Mesenchymal stem cell (in vitro differentiated cells and primary cell): ENCODE results near the gene ALG14.

ENCODE experiments used
- DNase-seq: peaks from one replicate; pipeline ENCODE4 v3.0.0-alpha.2; 2013
- H2AFZ ChIP-seq: one replicate; pipeline ENCODE4 v1.6.1; 2013; ENCODE audit warnings: low read depth, mild to moderate bottlenecking, control low read depth, inconsistent platforms, low read length, moderate library complexity
- H2AK5ac ChIP-seq: 2 replicates; pipeline ENCODE4 v1.6.1; 2013; ENCODE audit warnings: low read length, moderate library complexity, mild to moderate bottlenecking, inconsistent platforms; ENCODE audit not compliant: severe bottlenecking
- H2BK120ac ChIP-seq: one replicate; pipeline ENCODE4 v1.6.1; 2013; ENCODE audit warnings: low read depth, mild to moderate bottlenecking, inconsistent platforms, low read length, moderate library complexity
- H2BK12ac ChIP-seq, 2 experiments: one replicate each; pipeline ENCODE4 v1.6.1; 2013; ENCODE audit warnings: inconsistent platforms in 2 of 2, low read length in 2 of 2, mild to moderate bottlenecking in 2 of 2, moderate library complexity in 2 of 2, control low read depth in 1 of 2
- H2BK15ac ChIP-seq: one replicate; pipeline ENCODE4 v1.6.1; 2013; ENCODE audit warnings: mild to moderate bottlenecking, low read depth, inconsistent platforms; ENCODE audit not compliant: poor library complexity, severe bottlenecking
- H2BK5ac ChIP-seq: 2 replicates; pipeline ENCODE4 v1.6.1; 2013; ENCODE audit warnings: low read depth, mild to moderate bottlenecking, low read length, control low read depth, inconsistent platforms; ENCODE audit not compliant: poor library complexity, severe bottlenecking
- H3K14ac ChIP-seq, 2 experiments: one replicate each; pipeline ENCODE4 v1.6.1; 2013; ENCODE audit warnings: inconsistent platforms in 2 of 2, low read length in 2 of 2, control low read depth in 1 of 2, mild to moderate bottlenecking in 1 of 2, moderate library complexity in 1 of 2
- H3K18ac ChIP-seq, 2 experiments: one replicate each; pipeline ENCODE4 v1.6.1; 2013; ENCODE audit warnings: inconsistent platforms in 2 of 2, low read length in 2 of 2, control low read depth in 1 of 2, low read depth in 1 of 2, mild to moderate bottlenecking in 1 of 2
- H3K23ac ChIP-seq, 2 experiments: one replicate each; pipeline ENCODE4 v1.6.1; 2013; ENCODE audit warnings: inconsistent platforms in 2 of 2, low read length in 2 of 2, mild to moderate bottlenecking in 2 of 2, moderate library complexity in 2 of 2, control low read depth in 1 of 2
- H3K27ac ChIP-seq: 2 replicates; pipeline ENCODE4 v1.5.1; 2013; ENCODE audit warnings: mild to moderate bottlenecking, moderate library complexity, low read length, control low read depth, inconsistent platforms; ENCODE audit not compliant: poor library complexity, severe bottlenecking
- H3K27me3 ChIP-seq, 2 experiments: 2 replicates each; pipeline versions ENCODE4 v1.6.1 to v1.7.0; 2013; ENCODE audit warnings: low read length in 2 of 2, mild to moderate bottlenecking in 2 of 2, moderate library complexity in 2 of 2, control low read depth in 1 of 2, inconsistent platforms in 1 of 2; ENCODE audit not compliant: control insufficient read depth in 1 of 2, insufficient read depth in 1 of 2
- H3K36me3 ChIP-seq, 2 experiments: 2 replicates each; pipeline versions ENCODE4 v1.6.1 to v1.7.0; 2013; ENCODE audit warnings: low read length in 2 of 2, control low read depth in 1 of 2, inconsistent platforms in 1 of 2, low read depth in 1 of 2, mild to moderate bottlenecking in 1 of 2; ENCODE audit not compliant: insufficient read depth in 2 of 2, control insufficient read depth in 1 of 2
- H3K4ac ChIP-seq, 2 experiments: one replicate each; pipeline ENCODE4 v1.6.1; 2013; ENCODE audit warnings: inconsistent platforms in 2 of 2, low read length in 2 of 2, mild to moderate bottlenecking in 2 of 2, moderate library complexity in 2 of 2, control low read depth in 1 of 2, low read depth in 1 of 2
- H3K4me1 ChIP-seq: 2 replicates; pipeline ENCODE4 v1.6.1; 2013; ENCODE audit warnings: low read depth, low read length, control low read depth; ENCODE audit not compliant: control insufficient read depth, insufficient read depth
- H3K4me2 ChIP-seq: 2 replicates; pipeline ENCODE4 v1.6.1; 2013; ENCODE audit warnings: low read length, mild to moderate bottlenecking, inconsistent platforms; ENCODE audit not compliant: poor library complexity, severe bottlenecking
- H3K4me3 ChIP-seq, 2 experiments: 2 replicates each; pipeline versions ENCODE4 v1.5.1 to v1.7.0; 2013; ENCODE audit warnings: low read length in 2 of 2, mild to moderate bottlenecking in 2 of 2, control low read depth in 1 of 2, low read depth in 1 of 2; ENCODE audit not compliant: insufficient read depth in 1 of 2
- H3K79me1 ChIP-seq: replicated peaks from 2 replicates; pipeline ENCODE4 v1.6.1; 2013; ENCODE audit warnings: mild to moderate bottlenecking, control low read depth, low read length, inconsistent platforms; ENCODE audit not compliant: poor library complexity, severe bottlenecking
- H3K9ac ChIP-seq: 2 replicates; pipeline ENCODE4 v1.7.0; 2013; ENCODE audit warnings: mild to moderate bottlenecking, low read length, moderate library complexity
- H3K9me3 ChIP-seq: 2 replicates; pipeline ENCODE4 v1.7.0; 2013; ENCODE audit warnings: mild to moderate bottlenecking, low read length; ENCODE audit not compliant: control insufficient read depth
- H4K8ac ChIP-seq: one replicate; pipeline ENCODE4 v1.6.1; 2013; ENCODE audit warnings: inconsistent platforms, mild to moderate bottlenecking, low read length, moderate library complexity
- H4K91ac ChIP-seq: one replicate; pipeline ENCODE4 v1.6.1; 2013; ENCODE audit warnings: mild to moderate bottlenecking, low read length, inconsistent platforms
- WGBS: methylation state at CpG from one replicate; pipeline ENCODE4 v1.1.7; 2013; ENCODE audit warnings: mixed read lengths; 5-methylcytosine and 5-hydroxymethylcytosine counted together

ALG14 gene

GRCh38 chr1:95006681-95007080, 66.1 kb downstream of the ALG14 start:
- H3K9me3 ChIP-seq: no peaks in the 10 kb centered on the region
- no peaks in the 10 kb centered on the region for H3K36me3 ChIP-seq
- no peak overlapping the region for H3K14ac ChIP-seq
- H3K27me3 ChIP-seq: no peaks in the 10 kb centered on the region
- H3K4ac ChIP-seq: no peak overlapping the region
- H3K23ac ChIP-seq: no peak overlapping the region
- H2AFZ ChIP-seq: no peak overlapping the region
- no peak overlapping the region for H3K4me3 ChIP-seq
- H3K79me1 ChIP-seq: no peaks in the 10 kb centered on the region
- 94% methylated on average over 3 of the region's 4 CpGs for WGBS
- H3K27ac ChIP-seq: no peak overlapping the region
- H2BK120ac ChIP-seq: no peak overlapping the region
- H2AK5ac ChIP-seq: no peak overlapping the region
- no peak overlapping the region for H4K91ac ChIP-seq
- no peak for DNase-seq
- H3K18ac ChIP-seq: no peak overlapping the region
- no peak overlapping the region for H3K4me2 ChIP-seq
- no peak overlapping the region for H2BK12ac ChIP-seq
- H3K4me1 ChIP-seq: peaks cover 5% of the 10 kb centered on the region
- H3K9ac ChIP-seq: no peak overlapping the region
- no peak overlapping the region for H2BK15ac ChIP-seq
- H2BK5ac ChIP-seq: no peak overlapping the region
- no peak overlapping the region for H4K8ac ChIP-seq

GRCh38 chr1:95005584-95005983, 67.2 kb downstream of the ALG14 start:
- no peaks in the 10 kb centered on the region for H3K9me3 ChIP-seq
- H3K27ac ChIP-seq: no peak overlapping the region
- H3K18ac ChIP-seq: no peak overlapping the region
- H2BK12ac ChIP-seq: no peak overlapping the region
- H4K91ac ChIP-seq: no peak overlapping the region
- H3K4me3 ChIP-seq: no peak overlapping the region
- DNase-seq: peak; percentile 20
- H3K4me1 ChIP-seq: peaks cover 5% of the 10 kb centered on the region
- WGBS: 98% methylated on average over 1 of the region's 2 CpGs
- no peak overlapping the region for H3K14ac ChIP-seq
- no peak overlapping the region for H2BK15ac ChIP-seq
- no peak overlapping the region for H3K4ac ChIP-seq
- no peak overlapping the region for H2AFZ ChIP-seq
- H2BK5ac ChIP-seq: no peak overlapping the region
- H3K9ac ChIP-seq: no peak overlapping the region
- no peaks in the 10 kb centered on the region for H3K36me3 ChIP-seq
- no peak overlapping the region for H2BK120ac ChIP-seq
- H2AK5ac ChIP-seq: no peak overlapping the region
- no peak overlapping the region for H4K8ac ChIP-seq
- H3K27me3 ChIP-seq: no peaks in the 10 kb centered on the region
- H3K23ac ChIP-seq: no peak overlapping the region
- H3K79me1 ChIP-seq: peaks cover 3% of the 10 kb centered on the region
- no peak overlapping the region for H3K4me2 ChIP-seq

DNA sequence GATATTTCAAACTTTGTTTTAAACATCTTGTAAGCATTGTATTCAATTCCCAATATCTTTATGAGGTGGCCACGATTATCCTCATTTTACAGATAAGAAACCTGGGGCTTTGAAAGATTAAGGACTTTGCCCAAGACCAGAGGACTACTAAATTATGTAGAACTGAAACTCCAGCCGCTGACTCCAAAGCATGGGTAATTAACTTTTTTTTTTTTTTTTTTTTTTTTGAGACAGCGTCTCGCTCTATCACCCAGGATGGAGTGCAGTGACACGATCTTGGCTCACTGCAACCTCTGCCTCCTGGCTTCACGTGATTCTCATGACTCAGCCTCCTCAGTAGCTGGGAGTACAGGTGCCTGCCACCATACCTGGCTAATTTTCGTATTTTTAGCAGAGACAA, 68.7 kb downstream of the ALG14 start:
- no peak overlapping the region for H3K23ac ChIP-seq
- no peak overlapping the region for H4K91ac ChIP-seq

DNA sequence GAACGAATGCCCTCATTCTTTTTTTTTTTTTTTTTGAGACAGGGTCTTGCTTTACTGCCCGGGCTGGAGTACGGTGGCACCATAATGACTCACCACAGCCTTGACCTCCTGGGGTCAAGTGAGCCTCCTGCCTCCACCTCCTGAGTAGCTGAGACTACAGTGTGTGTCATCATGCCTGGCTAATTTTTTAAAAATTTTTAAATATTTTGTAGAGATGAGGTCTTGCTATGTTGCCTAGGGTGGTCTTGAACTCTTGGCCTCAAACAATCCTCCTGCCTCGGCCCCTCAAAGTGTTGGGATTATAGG, 69.4 kb downstream of the ALG14 start:
- peak; percentile 67 for DNase-seq
- no peak overlapping the region for H3K4me3 ChIP-seq
- H2BK15ac ChIP-seq: no peak overlapping the region
- H3K14ac ChIP-seq: no peak overlapping the region
- no peak overlapping the region for H4K8ac ChIP-seq
- no peaks in the 10 kb centered on the region for H3K9me3 ChIP-seq
- no peak overlapping the region for H2BK5ac ChIP-seq
- no peak overlapping the region for H4K91ac ChIP-seq
- H3K27ac ChIP-seq: no peak overlapping the region
- H2BK120ac ChIP-seq: no peak overlapping the region
- peaks cover 5% of the 10 kb centered on the region for H3K4me1 ChIP-seq
- no peak overlapping the region for H3K4me2 ChIP-seq
- H2BK12ac ChIP-seq: no peak overlapping the region
- peaks cover 6% of the 10 kb centered on the region for H3K79me1 ChIP-seq
- 22% methylated on average over 4 of the region's 4 CpGs for WGBS
- no peak overlapping the region for H2AFZ ChIP-seq
- H3K4ac ChIP-seq: no peak overlapping the region
- no peak overlapping the region for H3K18ac ChIP-seq
- no peak overlapping the region for H3K23ac ChIP-seq
- no peaks in the 10 kb centered on the region for H3K36me3 ChIP-seq
- H3K27me3 ChIP-seq: no peaks in the 10 kb centered on the region
- no peak overlapping the region for H2AK5ac ChIP-seq
- no peak overlapping the region for H3K9ac ChIP-seq

More for the DNA sequence above, 68.7 kb downstream of the ALG14 start:
- peaks cover 6% of the 10 kb centered on the region for H3K79me1 ChIP-seq
- no peak overlapping the region for H3K18ac ChIP-seq
- no peak overlapping the region for H2BK12ac ChIP-seq
- H3K4me1 ChIP-seq: peaks cover 5% of the 10 kb centered on the region
- no peak overlapping the region for H3K14ac ChIP-seq
- no peak overlapping the region for H2AK5ac ChIP-seq
- no peak overlapping the region for H3K27ac ChIP-seq
- H2BK5ac ChIP-seq: no peak overlapping the region
- no peak overlapping the region for H3K4me2 ChIP-seq
- H3K9ac ChIP-seq: no peak overlapping the region
- no peak overlapping the region for H4K8ac ChIP-seq
- DNase-seq: no peak
- H3K9me3 ChIP-seq: no peaks in the 10 kb centered on the region
- 95% methylated on average over 7 of the region's 7 CpGs for WGBS
- no peak overlapping the region for H2BK15ac ChIP-seq
- no peaks in the 10 kb centered on the region for H3K36me3 ChIP-seq
- no peak overlapping the region for H2AFZ ChIP-seq
- H3K4me3 ChIP-seq: no peak overlapping the region
- H3K4ac ChIP-seq: no peak overlapping the region
- no peak overlapping the region for H2BK120ac ChIP-seq
- H3K27me3 ChIP-seq: no peaks in the 10 kb centered on the region
